ENCODE results near the gene ARFIP2. TPM values are rescaled to one million over a fixed set of nuclear protein-coding genes. Genes with fewer than 3 reads are reported as not detected.

The ARFIP2 gene
- total and polyA plus RNA-seq, 4 experiments from 2014 or later = 34.1 to 56.9 (median 44.8) TPM

DNA sequence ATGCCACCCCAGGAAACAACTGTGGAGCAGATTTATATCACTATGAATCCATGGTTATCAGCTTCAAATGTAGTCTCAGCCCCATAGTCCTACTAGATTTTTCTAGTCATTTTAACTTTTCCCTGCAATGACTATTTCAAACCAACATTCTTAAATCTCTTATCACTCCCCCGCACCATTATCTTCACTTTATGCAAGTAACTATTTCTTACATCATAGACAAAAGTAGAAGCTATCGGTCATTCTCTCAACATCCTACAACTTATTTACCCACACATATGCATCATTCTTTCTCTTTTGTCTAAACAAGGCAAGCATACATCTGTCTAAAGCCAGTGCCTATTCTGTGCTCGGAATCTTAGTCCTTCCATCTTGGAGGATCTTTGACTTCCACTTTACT lies 4.5 kb upstream of the ARFIP2 start:
- intact Hi-C loops (cut with micrococcal nuclease) = no loop called here
- DNase-seq = no peak
- Histone ChIP-seq H3K4me3 (ENCODE audit: low read length in 2 of 2) (no peak overlapping the region), H3K36me3 (ENCODE audit: insufficient read depth, low read length) (peaks cover 41% of the 10 kb centered on the region), H3K27me3 (ENCODE audit: insufficient read depth, low read length) (no peaks in the 10 kb centered on the region), H3K27ac (ENCODE audit: low read depth, low read length) (no peak overlapping the region), H3K4me1 (ENCODE audit: insufficient read depth, low read length) (peaks cover 31% of the 10 kb centered on the region), H3K9me3 (ENCODE audit: control insufficient read depth in 1 of 2, low read length in 2 of 2) (no peaks in the 10 kb centered on the region)
- POLR2A ChIA-PET (ENCODE audit: partially characterized antibody) = interaction anchor here (1.2 kb wide), 1 partner anchor 96 kb away, joined by 3 read pairs; the partner anchor contains the start of gene SMPD1
- Mint-ChIP-seq H3K4me1 (peaks cover 21 to 30% (median 29%) of the 10 kb centered on the region in 4 donors), H3K27me3 (no peaks in the 10 kb centered on the region), H3K27ac (no peak overlapping the region), H3K36me3 (peaks cover 16 to 51% of the 10 kb centered on the region in 2 donors), H3K4me3 (no peak overlapping the region), H3K9me3 (no peaks in the 10 kb centered on the region)
- CTCF ChIA-PET (ENCODE audit: partially characterized antibody) = interaction anchor here (1.4 to 2.0 kb wide), 5 partner anchors 20 to 221 kb away, joined by 3 to 8 read pairs (median 4); partner anchors contain the start of gene MRPL17

DNA sequence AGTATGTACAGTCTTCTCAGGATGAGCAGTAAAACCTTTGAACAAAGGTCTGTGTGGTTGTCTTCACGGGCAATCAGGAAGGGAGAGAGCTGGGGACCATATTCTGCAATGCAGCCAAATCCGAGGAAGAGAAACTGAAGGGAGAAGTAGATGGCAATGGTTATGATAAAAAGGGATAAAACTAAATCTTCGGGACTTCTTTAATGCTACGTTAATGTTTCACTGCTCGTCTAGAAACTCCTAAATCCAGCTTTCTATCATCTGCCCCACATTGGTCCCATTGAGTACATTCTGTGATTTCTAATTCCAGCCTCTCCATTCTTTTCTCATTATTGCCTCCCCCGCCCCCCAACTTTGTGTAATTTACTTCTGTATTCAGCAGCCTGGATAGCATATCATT lies 1.9 kb upstream of the ARFIP2 start:
- Histone ChIP-seq H3K4me3 (ENCODE audit: low read length in 2 of 2) (no peak overlapping the region), H3K9me3 (ENCODE audit: control insufficient read depth in 1 of 2, low read length in 2 of 2) (no peaks in the 10 kb centered on the region), H3K36me3 (ENCODE audit: insufficient read depth, low read length) (peaks cover 43% of the 10 kb centered on the region), H3K27ac (ENCODE audit: low read depth, low read length) (peak overlapping the region; percentile 90), H3K4me1 (ENCODE audit: insufficient read depth, low read length) (peaks cover 49% of the 10 kb centered on the region), H3K27me3 (ENCODE audit: insufficient read depth, low read length) (no peaks in the 10 kb centered on the region)
- Mint-ChIP-seq H3K27ac (peak overlapping the region; percentile 81 to 99 (median 95)), H3K36me3 (peaks cover 14 to 43% of the 10 kb centered on the region in 2 donors), H3K4me3 (peak overlapping the region; percentile 51 to 98 (median 94)), H3K9me3 (no peaks in the 10 kb centered on the region), H3K4me1 (peaks cover 26 to 44% (median 36%) of the 10 kb centered on the region in 4 donors), H3K27me3 (no peaks in the 10 kb centered on the region)
- no peak for DNase-seq
- CTCF ChIA-PET (ENCODE audit: partially characterized antibody) = interaction anchor here (0.9 to 2.5 kb wide), 3 partner anchors 23 to 127 kb away, joined by 3 to 23 read pairs (median 5); no protein-coding TSS in a partner anchor
- intact Hi-C loops (cut with micrococcal nuclease) = loop anchor here (5.0 kb wide), 1 partner anchor 46 kb away; no protein-coding TSS in a partner anchor
- POLR2A ChIA-PET (ENCODE audit: partially characterized antibody) = interaction anchor here (1.2 to 4.7 kb wide), 8 partner anchors 11 to 248 kb away, joined by 4 to 30 read pairs (median 16); partner anchors contain the start of genes APBB1, FHIP1B, MRPL17 and SMPD1

GRCh38 chr11:6482441-6482840 lies 1.3 kb upstream of the ARFIP2 start:
- Mint-ChIP-seq H3K9me3 (no peaks in the 10 kb centered on the region), H3K27ac (peak overlapping the region; percentile 77 to 99 (median 98)), H3K27me3 (no peaks in the 10 kb centered on the region), H3K36me3 (peaks cover 19 to 46% of the 10 kb centered on the region in 2 donors), H3K4me1 (peaks cover 26 to 44% (median 36%) of the 10 kb centered on the region in 4 donors), H3K4me3 (peak overlapping the region; percentile 93 to 98 (median 96))
- H3K27ac ChIP-seq (ENCODE audit: low read depth, low read length) = peak overlapping the region; percentile 90
- peak overlapping the region in 1 of 2 donors; percentile 83 for H3K4me3 ChIP-seq (ENCODE audit: low read length in 2 of 2)
- intact Hi-C loops (cut with micrococcal nuclease) = loop anchor here (5.0 kb wide), 1 partner anchor 45 kb away; no protein-coding TSS in a partner anchor
- no peak for DNase-seq
- peaks cover 49% of the 10 kb centered on the region for H3K36me3 ChIP-seq (ENCODE audit: insufficient read depth, low read length)
- ChIA-PET POLR2A (ENCODE audit: partially characterized antibody) (interaction anchor here (0.9 to 4.7 kb wide), 12 partner anchors 8 to 248 kb away, joined by 3 to 30 read pairs (median 10); partner anchors contain the start of genes APBB1, FHIP1B, MRPL17 and SMPD1), CTCF (ENCODE audit: partially characterized antibody) (interaction anchor here (0.9 to 2.5 kb wide), 8 partner anchors 23 to 223 kb away, joined by 3 to 23 read pairs (median 7); partner anchors contain the start of gene MRPL17)
- H3K4me1 ChIP-seq (ENCODE audit: insufficient read depth, low read length) = peaks cover 49% of the 10 kb centered on the region
- no peaks in the 10 kb centered on the region for H3K9me3 ChIP-seq (ENCODE audit: control insufficient read depth in 1 of 2, low read length in 2 of 2)
- no peaks in the 10 kb centered on the region for H3K27me3 ChIP-seq (ENCODE audit: insufficient read depth, low read length)

DNA sequence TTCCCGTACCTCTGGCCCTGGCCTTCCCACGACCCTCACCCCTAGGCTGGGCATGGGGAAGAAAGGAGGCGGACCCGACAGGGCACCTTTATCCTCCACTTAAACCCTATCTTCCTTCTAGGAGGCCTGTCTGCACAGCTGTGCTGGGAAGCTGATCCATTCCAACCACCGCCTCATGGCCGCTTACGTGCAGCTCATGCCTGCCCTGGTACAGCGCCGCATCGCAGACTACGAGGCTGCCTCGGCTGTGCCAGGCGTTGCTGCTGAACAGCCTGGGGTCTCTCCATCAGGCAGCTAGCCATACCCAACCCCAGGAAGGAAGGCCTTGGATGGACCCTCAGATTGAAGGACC lies 769 bp upstream of the ARFIP2 start:
- H3K9me3 Mint-ChIP-seq = no peaks in the 10 kb centered on the region
- H3K36me3 Mint-ChIP-seq = peaks cover 19 to 48% of the 10 kb centered on the region in 2 donors
- intact Hi-C loops (cut with micrococcal nuclease) = loop anchor here (1.0 to 5.0 kb wide), 6 partner anchors 45 to 248 kb away; partner anchors contain the start of genes APBB1, FHIP1B, ILK and MRPL17
- Histone ChIP-seq H3K4me1 (ENCODE audit: insufficient read depth, low read length) (peaks cover 49% of the 10 kb centered on the region), H3K9me3 (ENCODE audit: control insufficient read depth in 1 of 2, low read length in 2 of 2) (no peaks in the 10 kb centered on the region), H3K27me3 (ENCODE audit: insufficient read depth, low read length) (no peaks in the 10 kb centered on the region), H3K27ac (ENCODE audit: low read depth, low read length) (peak overlapping the region; percentile 90), H3K36me3 (ENCODE audit: insufficient read depth, low read length) (peaks cover 52% of the 10 kb centered on the region), H3K4me3 (ENCODE audit: low read length in 2 of 2) (peak overlapping the region; percentile 83 to 97)
- peaks cover 26 to 44% (median 36%) of the 10 kb centered on the region in 4 donors for H3K4me1 Mint-ChIP-seq
- no peaks in the 10 kb centered on the region for H3K27me3 Mint-ChIP-seq
- DNase-seq = peak in 1 of 5 donors; percentile 5
- ChIA-PET POLR2A (ENCODE audit: partially characterized antibody) (interaction anchor here (0.7 to 4.7 kb wide), 26 partner anchors 8 to 1505 kb away, joined by 3 to 30 read pairs (median 4); partner anchors contain the start of genes APBB1, EIF3F, FHIP1B and MRPL17), CTCF (ENCODE audit: partially characterized antibody) (interaction anchor here (0.7 to 2.5 kb wide), 14 partner anchors 10 to 223 kb away, joined by 3 to 23 read pairs (median 4); partner anchors contain the start of gene MRPL17)
- H3K27ac Mint-ChIP-seq = peak overlapping the region; percentile 95 to 99 (median 98)
- H3K4me3 Mint-ChIP-seq = peak overlapping the region; percentile 93 to 98 (median 96)

DNA sequence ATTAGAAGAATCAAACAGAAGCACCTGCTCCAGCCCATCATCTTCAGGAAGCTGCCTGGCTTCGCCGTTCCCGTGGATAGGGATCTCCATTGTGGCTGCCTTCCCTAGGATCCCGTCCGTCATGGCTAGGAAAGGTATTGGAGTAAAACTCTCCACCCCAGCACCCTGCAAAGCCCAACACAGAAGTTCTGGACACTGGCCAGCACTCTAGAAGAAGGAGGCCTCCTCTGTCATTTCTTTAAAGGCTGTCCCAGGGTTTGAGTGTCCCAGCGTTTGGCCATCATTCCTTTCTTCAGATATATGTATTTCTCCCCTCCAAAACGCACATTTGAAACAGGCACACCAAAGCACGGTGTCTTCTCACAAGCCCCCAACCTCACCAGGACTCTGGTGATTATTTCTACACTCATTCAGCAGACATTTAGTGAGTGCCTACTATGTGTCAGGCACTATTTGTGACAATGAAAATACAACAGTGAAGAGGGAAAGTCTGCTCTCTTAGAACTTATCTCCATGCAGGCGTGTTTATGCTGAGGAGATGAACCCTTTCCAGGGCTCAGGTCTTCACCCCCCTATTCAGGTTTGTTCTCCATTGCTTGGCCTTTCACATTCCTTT lies 724 bp downstream of the ARFIP2 start:
- CTCF ChIA-PET (ENCODE audit: partially characterized antibody) = interaction anchor here (1.5 to 2.5 kb wide), 2 partner anchors 37 to 102 kb away, joined by 9 to 23 read pairs; no protein-coding TSS in a partner anchor
- no peak for DNase-seq
- peak overlapping the region; percentile 83 to 97 for H3K4me3 ChIP-seq (ENCODE audit: low read length in 2 of 2)
- peaks cover 19 to 52% of the 10 kb centered on the region in 2 donors for H3K36me3 Mint-ChIP-seq
- peaks cover 43% of the 10 kb centered on the region for H3K4me1 ChIP-seq (ENCODE audit: insufficient read depth, low read length)
- no peaks in the 10 kb centered on the region for H3K9me3 Mint-ChIP-seq
- peak overlapping the region; percentile 95 to 99 (median 98) for H3K27ac Mint-ChIP-seq
- POLR2A ChIA-PET (ENCODE audit: partially characterized antibody) = interaction anchor here (1.0 to 1.4 kb wide), 2 partner anchors 61 to 90 kb away, joined by 3 to 8 read pairs; partner anchors contain the start of genes APBB1 and SMPD1
- peak overlapping the region; percentile 90 for H3K27ac ChIP-seq (ENCODE audit: low read depth, low read length)
- peak overlapping the region; percentile 93 to 98 (median 96) for H3K4me3 Mint-ChIP-seq
- no peaks in the 10 kb centered on the region for H3K27me3 ChIP-seq (ENCODE audit: insufficient read depth, low read length)
- H3K36me3 ChIP-seq (ENCODE audit: insufficient read depth, low read length) = peaks cover 48% of the 10 kb centered on the region
- H3K4me1 Mint-ChIP-seq = peaks cover 26 to 47% (median 36%) of the 10 kb centered on the region in 4 donors
- H3K27me3 Mint-ChIP-seq = no peaks in the 10 kb centered on the region
- intact Hi-C loops (cut with micrococcal nuclease) = loop anchor here (2.0 to 5.0 kb wide), 2 partner anchors 43 to 62 kb away; partner anchors contain the start of gene APBB1
- no peaks in the 10 kb centered on the region for H3K9me3 ChIP-seq (ENCODE audit: control insufficient read depth in 1 of 2, low read length in 2 of 2)

DNA sequence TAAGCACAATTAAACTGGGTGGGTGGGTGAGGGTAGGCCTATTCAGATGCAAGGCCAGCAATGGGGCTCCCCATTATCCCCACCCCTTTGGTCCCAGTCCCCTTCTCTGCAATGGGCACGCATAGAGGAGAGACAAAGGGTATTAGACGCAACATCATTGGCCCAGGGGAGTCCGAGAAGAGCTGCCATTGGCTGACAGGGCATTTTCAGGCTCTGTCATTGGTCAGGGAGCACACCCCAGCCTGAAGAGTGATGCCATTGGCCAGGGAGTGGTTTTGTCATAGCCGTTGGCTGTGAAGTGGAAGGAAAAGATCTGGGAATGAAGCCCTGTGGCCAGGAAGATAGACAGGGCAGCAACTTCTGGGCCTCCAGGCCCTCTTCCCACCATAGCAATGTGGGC lies 4.6 kb downstream of the ARFIP2 start:
- intact Hi-C loops (cut with micrococcal nuclease) = no loop called here
- H3K27ac Mint-ChIP-seq = peak overlapping the region in 4 of 7 donors; percentile 18 to 86 (median 66)
- Histone ChIP-seq H3K9me3 (ENCODE audit: control insufficient read depth in 1 of 2, low read length in 2 of 2) (no peaks in the 10 kb centered on the region), H3K4me3 (ENCODE audit: low read length in 2 of 2) (no peak overlapping the region), H3K36me3 (ENCODE audit: insufficient read depth, low read length) (peaks cover 22% of the 10 kb centered on the region), H3K27me3 (ENCODE audit: insufficient read depth, low read length) (no peaks in the 10 kb centered on the region), H3K27ac (ENCODE audit: low read depth, low read length) (no peak overlapping the region), H3K4me1 (ENCODE audit: insufficient read depth, low read length) (peaks cover 37% of the 10 kb centered on the region)
- ChIA-PET POLR2A (ENCODE audit: partially characterized antibody) (no interaction called here), CTCF (ENCODE audit: partially characterized antibody) (interaction anchor here (0.9 to 1.4 kb wide), 4 partner anchors 28 to 97 kb away, joined by 3 to 5 read pairs (median 4); no protein-coding TSS in a partner anchor)
- peaks cover 24 to 55% (median 34%) of the 10 kb centered on the region in 4 donors for H3K4me1 Mint-ChIP-seq
- H3K36me3 Mint-ChIP-seq = peaks cover 6 to 34% of the 10 kb centered on the region in 2 donors
- no peaks in the 10 kb centered on the region for H3K27me3 Mint-ChIP-seq
- no peaks in the 10 kb centered on the region for H3K9me3 Mint-ChIP-seq
- DNase-seq = no peak
- H3K4me3 Mint-ChIP-seq = no peak overlapping the region

Data from CD4-positive, alpha-beta memory T cell (primary cell).